T-helper 1 cell treated with Interleukin-12 subunit alpha and Interleukin-12 subunit beta and Interleukin-4 antibody, amounts not matched to agents 30 μg/mL and 1 μg/mL, for 36 hours (primary cell): Measurements from ENCODE around the gene BTRC.

ENCODE experiments used
- H3K27ac Mint-ChIP-seq: one replicate; pipeline ENCODE4 v1.8.0; 2021; ENCODE audit warnings: mild to moderate bottlenecking, mixed read lengths
- H3K27me3 Mint-ChIP-seq: one replicate; pipeline ENCODE4 v1.8.0; 2021; ENCODE audit warnings: low read depth, mixed read lengths
- H3K36me3 Mint-ChIP-seq: one replicate; pipeline ENCODE4 v1.8.0; 2021; ENCODE audit warnings: low read depth, mixed read lengths
- H3K4me1 Mint-ChIP-seq: one replicate; pipeline ENCODE4 v1.8.0; 2021; ENCODE audit warnings: low read depth, mixed read lengths
- H3K4me3 Mint-ChIP-seq: one replicate; pipeline ENCODE4 v1.8.0; 2021; ENCODE audit warnings: mild to moderate bottlenecking, moderate library complexity, mixed read lengths
- H3K9me3 Mint-ChIP-seq: one replicate; pipeline ENCODE4 v1.8.0; 2021; ENCODE audit warnings: mixed read lengths

Gene BTRC

GRCh38 chr10:101559596-101560297 is 205.8 kb downstream of the BTRC start:
- H3K9me3 Mint-ChIP-seq: no peaks in the 10 kb centered on the region
- peak overlapping the region; percentile 9 for H3K4me3 Mint-ChIP-seq
- peak overlapping the region; percentile 64 for H3K27ac Mint-ChIP-seq
- no peaks in the 10 kb centered on the region for H3K36me3 Mint-ChIP-seq
- H3K4me1 Mint-ChIP-seq: peaks cover 19% of the 10 kb centered on the region
- H3K27me3 Mint-ChIP-seq: peaks cover 6% of the 10 kb centered on the region

- Mint-ChIP-seq H3K4me1 (peaks cover 19% of the 10 kb centered on the region), H3K36me3 (no peaks in the 10 kb centered on the region), H3K4me3 (no peak overlapping the region)
Observed at GRCh38 chr10:101560298-101561067, 206.5 kb downstream of the BTRC start.

GRCh38 chr10:101561068-101561915 is 207.3 kb downstream of the BTRC start:
- Mint-ChIP-seq H3K4me3 (no peak overlapping the region), H3K27ac (no peak overlapping the region), H3K27me3 (peaks cover 21% of the 10 kb centered on the region), H3K36me3 (no peaks in the 10 kb centered on the region), H3K4me1 (peaks cover 19% of the 10 kb centered on the region), H3K9me3 (no peaks in the 10 kb centered on the region)

More at GRCh38 chr10:101560298-101561067, 206.5 kb downstream of the BTRC start:
- H3K27ac Mint-ChIP-seq: no peak overlapping the region
- H3K27me3 Mint-ChIP-seq: peaks cover 13% of the 10 kb centered on the region
- no peaks in the 10 kb centered on the region for H3K9me3 Mint-ChIP-seq

- no peak overlapping the region for H3K4me3 Mint-ChIP-seq
- no peaks in the 10 kb centered on the region for H3K36me3 Mint-ChIP-seq
- no peak overlapping the region for H3K27ac Mint-ChIP-seq
- no peaks in the 10 kb centered on the region for H3K9me3 Mint-ChIP-seq
- peaks cover 21% of the 10 kb centered on the region for H3K4me1 Mint-ChIP-seq
- H3K27me3 Mint-ChIP-seq: peaks cover 28% of the 10 kb centered on the region
Observed at GRCh38 chr10:101562231-101562630, 208.3 kb downstream of the BTRC start.

GRCh38 chr10:101563007-101563406 is 209.0 kb downstream of the BTRC start:
- Mint-ChIP-seq H3K27me3 (peaks cover 36% of the 10 kb centered on the region), H3K9me3 (no peaks in the 10 kb centered on the region), H3K4me1 (peaks cover 18% of the 10 kb centered on the region), H3K36me3 (no peaks in the 10 kb centered on the region), H3K27ac (no peak overlapping the region), H3K4me3 (no peak overlapping the region)

- Mint-ChIP-seq H3K27ac (no peak overlapping the region), H3K9me3 (no peaks in the 10 kb centered on the region), H3K4me1 (peaks cover 12% of the 10 kb centered on the region), H3K4me3 (no peak overlapping the region), H3K36me3 (no peaks in the 10 kb centered on the region), H3K27me3 (peaks cover 42% of the 10 kb centered on the region)
Observed at GRCh38 chr10:101563497-101564040, 209.6 kb downstream of the BTRC start.

GRCh38 chr10:101564490-101564991 is 210.6 kb downstream of the BTRC start:
- Mint-ChIP-seq H3K36me3 (no peaks in the 10 kb centered on the region), H3K4me3 (no peak overlapping the region), H3K4me1 (peaks cover 7% of the 10 kb centered on the region), H3K27ac (no peak overlapping the region), H3K9me3 (no peaks in the 10 kb centered on the region), H3K27me3 (peaks cover 50% of the 10 kb centered on the region)

- Mint-ChIP-seq H3K4me1 (peaks cover 9% of the 10 kb centered on the region), H3K36me3 (no peaks in the 10 kb centered on the region), H3K9me3 (no peaks in the 10 kb centered on the region), H3K4me3 (no peak overlapping the region), H3K27ac (no peak overlapping the region), H3K27me3 (peaks cover 54% of the 10 kb centered on the region)
Observed at GRCh38 chr10:101565370-101565900, 211.5 kb downstream of the BTRC start.

GRCh38 chr10:101565936-101566332 is 212.0 kb downstream of the BTRC start:
- H3K4me3 Mint-ChIP-seq: no peak overlapping the region
- H3K4me1 Mint-ChIP-seq: peaks cover 11% of the 10 kb centered on the region
- no peaks in the 10 kb centered on the region for H3K9me3 Mint-ChIP-seq
- H3K36me3 Mint-ChIP-seq: no peaks in the 10 kb centered on the region
- H3K27me3 Mint-ChIP-seq: peaks cover 54% of the 10 kb centered on the region
- H3K27ac Mint-ChIP-seq: no peak overlapping the region

- no peak overlapping the region for H3K27ac Mint-ChIP-seq
- peaks cover 11% of the 10 kb centered on the region for H3K4me1 Mint-ChIP-seq
- no peaks in the 10 kb centered on the region for H3K9me3 Mint-ChIP-seq
- no peak overlapping the region for H3K4me3 Mint-ChIP-seq
- H3K36me3 Mint-ChIP-seq: no peaks in the 10 kb centered on the region
- peaks cover 54% of the 10 kb centered on the region for H3K27me3 Mint-ChIP-seq
Observed at GRCh38 chr10:101566333-101567164, 212.6 kb downstream of the BTRC start.

GRCh38 chr10:101567165-101568006 is 213.4 kb downstream of the BTRC start:
- H3K4me1 Mint-ChIP-seq: peaks cover 11% of the 10 kb centered on the region
- H3K27me3 Mint-ChIP-seq: peaks cover 54% of the 10 kb centered on the region
- H3K36me3 Mint-ChIP-seq: no peaks in the 10 kb centered on the region
- H3K27ac Mint-ChIP-seq: no peak overlapping the region
- no peaks in the 10 kb centered on the region for H3K9me3 Mint-ChIP-seq
- no peak overlapping the region for H3K4me3 Mint-ChIP-seq

- Mint-ChIP-seq H3K4me3 (peak overlapping the region; percentile 31), H3K4me1 (peaks cover 11% of the 10 kb centered on the region), H3K9me3 (no peaks in the 10 kb centered on the region), H3K36me3 (no peaks in the 10 kb centered on the region), H3K27me3 (peaks cover 54% of the 10 kb centered on the region), H3K27ac (no peak overlapping the region)
Observed at GRCh38 chr10:101568054-101568745, 214.2 kb downstream of the BTRC start.
